ENCODE data around the gene NSD1.

Gene NSD1

DNA sequence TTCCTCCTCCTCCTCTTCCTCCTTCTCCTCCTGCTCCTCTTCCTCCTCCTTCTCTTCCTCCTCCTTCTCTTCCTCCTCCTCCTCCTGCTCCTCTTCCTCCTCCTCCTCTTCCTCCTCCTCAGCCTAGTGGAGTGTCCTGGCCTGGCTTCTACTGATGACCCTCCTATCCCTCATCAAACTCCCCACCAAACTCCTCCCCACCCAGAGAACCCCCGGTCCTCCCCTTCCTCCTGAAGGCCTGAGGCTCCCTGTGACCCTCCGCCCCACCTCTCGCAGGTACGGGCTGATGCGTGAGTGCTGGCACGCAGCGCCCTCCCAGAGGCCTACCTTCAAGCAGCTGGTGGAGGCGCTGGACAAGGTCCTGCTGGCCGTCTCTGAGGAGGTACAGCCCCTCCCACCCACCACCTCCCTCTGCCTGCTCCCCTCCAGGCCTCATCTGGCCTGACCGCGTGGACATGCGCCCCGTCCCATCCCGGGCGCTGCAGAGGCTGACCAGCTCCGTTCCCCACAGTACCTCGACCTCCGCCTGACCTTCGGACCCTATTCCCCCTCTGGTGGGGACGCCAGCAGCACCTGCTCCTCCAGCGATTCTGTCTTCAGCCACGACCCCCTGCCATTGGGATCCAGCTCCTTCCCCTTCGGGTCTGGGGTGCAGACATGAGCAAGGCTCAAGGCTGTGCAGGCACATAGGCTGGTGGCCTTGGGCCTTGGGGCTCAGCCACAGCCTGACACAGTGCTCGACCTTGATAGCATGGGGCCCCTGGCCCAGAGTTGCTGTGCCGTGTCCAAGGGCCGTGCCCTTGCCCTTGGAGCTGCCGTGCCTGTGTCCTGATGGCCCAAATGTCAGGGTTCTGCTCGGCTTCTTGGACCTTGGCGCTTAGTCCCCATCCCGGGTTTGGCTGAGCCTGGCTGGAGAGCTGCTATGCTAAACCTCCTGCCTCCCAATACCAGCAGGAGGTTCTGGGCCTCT, 36.3 kb upstream of the NSD1 start:
- DNase-seq (ENCODE audit: low spot score) = no peak

DNA sequence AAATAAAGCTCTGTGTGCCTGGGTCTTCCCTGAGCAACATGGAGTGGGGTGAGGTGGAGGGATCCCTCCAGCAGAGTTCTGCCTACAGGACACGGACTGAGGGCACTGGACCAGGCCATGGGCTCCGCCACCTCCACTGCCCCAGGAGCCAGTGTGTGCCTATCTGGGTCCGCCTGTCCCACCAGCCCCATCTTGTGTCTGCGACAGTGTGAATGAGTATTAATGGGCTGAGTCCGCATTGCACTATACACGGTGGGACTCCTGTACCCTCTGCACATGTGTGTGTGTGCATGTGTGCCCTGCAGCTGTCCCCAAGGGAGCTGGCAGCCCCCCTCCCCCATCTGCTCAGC, 35.5 kb upstream of the NSD1 start:
- DNase-seq (ENCODE audit: low spot score) = no peak

DNA sequence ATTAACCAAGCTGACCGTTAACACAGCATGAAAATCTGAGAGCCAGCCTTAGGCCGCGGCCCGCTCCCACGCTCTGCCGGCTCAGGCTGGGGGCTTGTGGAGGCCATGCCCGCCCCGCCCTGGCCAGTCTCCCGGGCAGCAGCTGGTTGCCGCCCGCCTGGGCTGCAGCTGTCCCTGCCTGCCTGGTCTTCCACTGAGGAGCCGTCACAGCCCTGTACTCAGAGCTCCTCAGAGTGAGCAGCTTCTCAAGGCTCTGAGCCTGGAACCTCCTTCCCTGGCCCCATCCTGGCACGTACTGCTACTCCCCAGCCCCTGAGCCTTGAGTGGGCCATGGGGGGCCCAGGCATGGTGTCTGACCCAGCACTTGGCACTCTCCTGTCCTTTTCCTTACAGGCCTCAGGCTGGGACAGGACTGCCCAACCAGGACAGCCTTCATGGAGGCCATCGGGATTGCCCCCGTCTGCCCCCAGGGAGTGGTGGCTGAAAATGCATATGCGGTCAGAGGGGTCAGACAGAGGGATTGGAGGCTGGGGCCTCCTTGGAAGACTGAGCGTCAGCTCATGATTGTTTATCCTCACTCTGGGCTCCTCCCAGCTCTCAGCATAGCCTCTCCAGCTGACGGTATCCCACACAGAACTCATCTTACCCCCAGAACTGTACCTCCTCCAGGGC, 35.0 kb upstream of the NSD1 start:
- peak; percentile 42 for DNase-seq (ENCODE audit: low spot score)

DNA sequence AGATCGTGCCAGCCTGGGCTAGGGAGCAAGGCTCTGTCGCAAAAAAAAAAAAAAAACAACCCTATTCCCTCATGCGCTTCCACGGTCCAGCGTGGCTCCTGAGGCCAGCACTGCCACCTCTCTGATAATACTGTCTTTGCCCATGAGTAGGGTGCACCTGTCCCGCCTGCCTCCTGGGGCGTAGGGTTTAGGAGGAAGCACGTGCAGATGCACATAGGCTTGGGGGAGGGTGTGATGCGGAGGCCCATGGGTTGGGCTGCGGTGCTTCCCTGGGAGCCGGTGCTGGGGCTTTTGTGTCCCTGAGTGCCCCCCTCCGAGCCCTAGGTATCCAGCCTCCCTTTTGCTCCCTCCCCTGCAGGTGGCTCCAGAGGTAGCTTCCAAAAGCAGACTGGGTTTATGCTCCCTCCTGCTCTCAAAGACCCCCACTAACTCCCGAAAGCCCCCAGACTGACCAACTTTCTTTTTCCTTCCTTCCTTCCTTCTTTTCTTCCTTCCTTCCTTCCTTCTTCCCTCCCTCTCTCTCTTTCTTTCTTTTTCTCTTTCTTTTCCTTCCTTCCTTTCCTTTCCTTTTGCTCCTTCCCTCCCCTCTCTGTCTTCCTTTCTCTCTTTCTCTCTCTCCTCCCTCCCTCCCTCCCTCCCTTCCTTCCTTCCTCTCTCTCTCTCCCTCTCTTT, 34.0 kb upstream of the NSD1 start:
- no peak for DNase-seq (ENCODE audit: low spot score)

DNA sequence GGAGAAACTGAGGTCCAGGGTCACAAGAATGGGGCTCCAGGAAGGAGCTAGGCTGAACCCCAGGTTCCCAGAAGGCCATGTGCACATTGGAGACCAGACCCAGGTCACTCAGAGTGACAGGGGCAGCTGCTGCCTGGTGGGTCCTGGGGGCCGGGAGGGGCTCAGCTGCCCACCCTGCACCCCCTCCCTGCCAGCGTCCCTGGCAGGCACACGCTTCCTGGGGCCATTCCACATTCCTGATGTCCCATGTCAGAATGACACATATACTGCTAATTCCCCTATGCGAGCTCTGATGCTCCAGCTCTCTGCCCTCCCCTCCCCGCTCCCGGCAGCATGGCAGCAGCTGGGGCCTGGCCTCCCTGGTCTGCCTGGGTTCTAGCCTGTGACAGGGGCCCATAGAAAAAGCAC, 32.9 kb upstream of the NSD1 start:
- peak; percentile 49 for DNase-seq (ENCODE audit: low spot score)

DNA sequence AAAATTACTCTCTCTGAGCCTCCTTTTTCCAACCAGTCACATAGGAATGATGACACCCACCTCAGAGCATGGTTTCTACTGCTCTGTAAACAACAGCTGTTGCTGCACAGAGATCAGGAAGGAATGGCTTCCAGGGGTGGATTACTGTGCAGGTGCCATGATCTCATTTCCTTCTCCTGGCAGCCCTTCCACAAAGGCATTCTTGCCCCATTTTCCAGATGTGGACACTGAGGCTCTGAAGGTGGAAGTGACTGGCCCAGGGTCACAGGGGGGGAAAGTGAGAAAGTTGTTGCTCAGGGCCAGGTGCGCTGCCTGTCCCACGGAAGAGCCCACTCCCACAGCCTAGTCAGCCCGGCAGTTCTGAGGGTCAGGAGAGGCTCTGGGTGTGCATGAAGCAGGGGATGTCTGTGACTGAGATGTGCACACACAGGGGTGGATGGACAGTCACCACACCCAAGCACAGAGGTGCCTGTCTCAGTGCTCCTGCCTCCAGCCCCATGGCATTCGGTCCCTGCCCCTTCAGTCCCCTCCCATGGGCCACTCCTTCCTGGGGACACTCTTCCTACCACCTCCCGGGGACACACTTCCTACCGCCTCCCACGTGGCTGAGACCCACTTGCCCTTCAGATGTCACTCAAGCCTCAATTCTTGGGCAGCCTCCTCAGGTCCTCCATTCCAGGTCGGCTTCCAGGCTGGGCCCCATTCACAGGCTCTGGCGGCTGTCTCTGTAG, 29.9 kb upstream of the NSD1 start:
- DNase-seq (ENCODE audit: low spot score) = no peak

DNA sequence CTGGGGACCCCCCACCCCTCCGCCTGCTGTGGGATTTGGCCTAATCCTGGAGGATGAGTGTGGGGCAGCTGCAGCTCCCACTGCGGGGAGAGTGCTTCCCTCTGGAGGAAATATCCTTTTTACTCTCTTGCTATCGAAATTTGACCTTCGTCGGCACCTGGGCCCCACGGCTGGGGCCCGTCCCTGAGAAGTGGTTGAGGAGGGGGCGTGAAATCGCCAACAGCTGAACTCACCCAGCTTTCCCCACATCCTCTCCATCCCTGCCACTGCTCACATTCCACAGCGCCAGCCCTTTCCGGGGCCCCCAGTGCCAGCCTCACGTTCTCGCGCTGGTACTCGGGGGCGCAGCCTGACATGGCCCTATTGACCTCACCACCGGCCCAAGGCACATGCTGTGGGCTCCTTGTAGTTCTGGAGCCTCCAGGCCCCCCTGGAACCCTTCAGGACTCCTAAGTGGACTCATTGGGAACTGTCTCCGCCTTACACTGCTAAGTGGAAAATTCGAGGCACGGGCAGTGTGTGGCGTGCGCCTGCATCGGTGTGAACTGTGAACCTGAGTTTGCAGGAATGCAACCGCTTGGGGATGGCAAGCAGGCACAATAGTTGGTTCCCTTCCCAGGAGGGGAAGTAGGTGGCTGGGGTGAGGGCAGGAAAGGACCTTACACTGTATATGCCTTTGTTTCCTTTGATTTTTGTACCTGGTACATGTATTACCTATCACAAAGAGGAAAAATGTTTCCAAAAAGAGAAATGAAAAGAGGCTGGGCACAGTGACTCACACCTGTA, 27.7 kb upstream of the NSD1 start:
- DNase-seq (ENCODE audit: low spot score) = no peak

DNA sequence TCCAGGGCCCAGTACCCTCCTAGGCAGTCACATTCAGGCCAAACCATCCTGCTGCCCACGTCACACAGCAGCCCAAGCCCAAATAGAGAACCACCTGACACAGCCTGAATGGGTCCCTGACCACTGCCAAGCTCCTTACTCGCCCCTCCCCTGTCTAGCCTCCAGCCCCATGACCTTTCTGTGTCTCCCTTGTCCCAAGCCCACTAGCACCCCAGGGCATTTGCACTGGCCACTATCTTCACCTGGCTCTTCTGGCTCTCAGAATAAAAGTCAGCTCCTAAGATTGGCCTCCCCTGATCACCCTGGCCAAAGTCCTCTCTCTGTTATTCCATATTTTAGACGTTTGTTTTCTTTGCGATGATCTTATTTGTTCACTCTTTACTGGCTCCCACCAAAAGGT, 26.4 kb upstream of the NSD1 start:
- DNase-seq (ENCODE audit: low spot score) = no peak

DNA sequence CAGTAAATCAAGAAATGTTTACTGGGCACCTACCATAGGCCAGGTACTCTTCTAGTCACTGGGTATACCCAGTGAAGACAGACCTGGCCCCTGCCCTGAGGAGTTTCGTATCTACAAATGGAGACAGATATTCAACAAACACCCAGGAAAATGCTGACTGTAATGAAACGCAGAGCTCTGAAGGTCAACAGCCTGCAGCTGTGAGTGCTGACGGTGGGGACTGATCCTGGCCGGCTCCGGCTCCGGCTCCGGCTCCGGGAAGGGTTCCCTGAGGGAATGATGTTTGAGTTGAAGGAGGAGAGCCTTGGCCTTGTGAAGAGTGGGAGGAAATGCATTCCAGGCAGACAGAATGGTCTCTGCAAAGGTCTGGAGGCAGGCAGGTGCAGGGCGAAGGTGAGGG, 23.8 kb upstream of the NSD1 start:
- no peak for DNase-seq (ENCODE audit: low spot score)

DNA sequence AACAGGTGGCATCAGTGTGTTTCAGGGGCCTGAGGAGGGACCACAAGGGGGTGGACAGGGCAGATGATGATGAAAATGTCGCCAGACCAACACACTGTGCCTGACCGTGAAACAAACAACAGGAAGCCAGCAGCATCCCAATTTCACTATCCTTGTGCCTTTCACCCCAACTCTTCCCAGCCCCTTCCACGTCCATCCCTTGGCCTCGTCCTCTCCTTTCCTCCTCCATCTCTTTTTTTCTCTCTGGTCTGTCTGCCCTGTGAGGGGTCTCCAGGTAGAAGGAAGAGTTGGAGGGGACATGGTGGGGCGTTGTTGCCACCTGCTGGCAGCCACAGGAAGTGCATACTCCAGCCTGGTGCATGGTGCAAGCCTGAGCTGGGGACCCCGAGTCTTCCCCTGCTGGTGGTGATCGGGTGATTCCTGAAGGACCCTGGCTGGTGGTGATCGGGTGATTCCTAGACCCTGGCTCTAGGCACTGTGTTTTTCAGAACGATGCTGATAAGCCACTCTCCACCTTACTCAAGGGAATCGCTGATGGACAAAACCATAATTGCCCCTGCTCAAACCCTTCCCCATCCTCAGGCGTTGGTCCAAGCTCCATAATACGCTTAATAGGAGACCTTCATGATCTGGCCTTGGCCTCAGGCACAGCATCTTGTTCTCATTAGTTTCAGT, 21.7 kb upstream of the NSD1 start:
- DNase-seq (ENCODE audit: low spot score) = peak; percentile 64

DNA sequence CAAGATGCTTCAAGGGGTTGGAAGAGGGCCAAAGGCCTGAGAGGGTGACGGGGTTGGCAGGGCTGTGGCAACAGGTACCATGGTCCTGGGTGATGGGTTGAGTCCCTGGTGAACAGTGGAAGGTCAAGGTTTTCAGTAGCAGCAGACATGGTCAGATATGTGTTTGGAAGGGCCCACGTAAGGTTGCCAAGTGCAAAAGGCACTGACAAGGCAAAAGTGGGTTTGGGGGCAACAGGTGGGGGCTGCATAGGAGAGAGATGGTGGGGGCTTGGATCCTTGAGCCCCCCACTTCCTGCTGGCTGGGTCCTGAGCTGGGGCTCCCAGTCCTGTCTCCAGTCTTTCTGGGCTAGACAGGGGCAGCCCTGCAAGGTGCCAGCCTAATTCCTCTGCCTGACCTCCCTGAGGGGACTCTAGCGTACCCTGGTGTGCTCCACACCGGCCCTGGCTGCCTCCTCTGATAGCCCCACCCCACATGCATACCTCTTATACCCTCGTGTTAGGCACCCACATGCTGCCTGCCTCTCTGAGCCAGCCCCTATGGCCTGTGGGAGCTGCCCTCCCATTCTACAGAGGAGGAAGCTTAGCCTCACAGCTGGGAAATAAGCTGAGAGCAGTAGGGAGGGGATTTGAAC, 20.9 kb upstream of the NSD1 start:
- no peak for DNase-seq (ENCODE audit: low spot score)

DNA sequence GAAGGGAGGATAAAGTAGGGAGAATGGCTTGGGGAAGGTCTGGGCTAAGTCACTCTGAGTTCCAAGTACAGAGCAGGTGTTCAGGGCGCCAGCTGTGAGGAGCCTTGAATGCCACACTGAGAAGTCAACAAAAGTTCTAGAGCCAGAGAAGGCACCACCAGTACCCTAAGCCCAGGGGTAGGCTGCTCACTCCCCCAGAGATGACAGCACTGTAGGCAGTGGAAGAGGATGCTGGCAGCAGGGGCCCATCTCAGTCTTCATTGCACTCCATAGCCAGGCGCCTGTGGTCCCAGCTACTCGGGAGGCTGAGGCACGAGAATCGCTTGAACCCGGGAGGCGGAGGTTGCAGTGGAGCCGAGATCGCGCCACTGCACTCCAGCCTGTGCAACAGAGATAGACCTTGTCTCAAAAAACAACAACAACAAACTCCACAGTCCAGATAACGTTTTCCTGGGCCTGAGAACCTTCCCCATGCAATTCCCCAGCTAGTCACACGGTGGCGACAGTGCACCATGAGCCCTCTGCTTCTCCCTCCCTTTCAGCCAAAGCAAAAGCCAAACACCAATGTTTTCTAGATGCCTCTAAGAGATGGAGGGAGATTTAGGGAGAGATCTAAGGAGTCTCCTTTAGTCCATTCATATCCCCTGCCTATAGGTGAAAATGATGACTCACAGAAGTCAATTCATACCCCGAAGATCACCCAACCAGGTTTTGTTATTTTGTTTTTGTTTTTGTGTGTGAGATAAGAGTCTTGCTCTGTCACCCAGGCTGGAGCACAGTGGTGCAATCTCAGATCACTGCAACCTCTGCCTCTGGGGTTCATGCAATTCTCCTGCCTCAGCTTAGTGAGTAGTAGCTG, 19.8 kb upstream of the NSD1 start:
- peak; percentile 91 for DNase-seq (ENCODE audit: low spot score)

DNA sequence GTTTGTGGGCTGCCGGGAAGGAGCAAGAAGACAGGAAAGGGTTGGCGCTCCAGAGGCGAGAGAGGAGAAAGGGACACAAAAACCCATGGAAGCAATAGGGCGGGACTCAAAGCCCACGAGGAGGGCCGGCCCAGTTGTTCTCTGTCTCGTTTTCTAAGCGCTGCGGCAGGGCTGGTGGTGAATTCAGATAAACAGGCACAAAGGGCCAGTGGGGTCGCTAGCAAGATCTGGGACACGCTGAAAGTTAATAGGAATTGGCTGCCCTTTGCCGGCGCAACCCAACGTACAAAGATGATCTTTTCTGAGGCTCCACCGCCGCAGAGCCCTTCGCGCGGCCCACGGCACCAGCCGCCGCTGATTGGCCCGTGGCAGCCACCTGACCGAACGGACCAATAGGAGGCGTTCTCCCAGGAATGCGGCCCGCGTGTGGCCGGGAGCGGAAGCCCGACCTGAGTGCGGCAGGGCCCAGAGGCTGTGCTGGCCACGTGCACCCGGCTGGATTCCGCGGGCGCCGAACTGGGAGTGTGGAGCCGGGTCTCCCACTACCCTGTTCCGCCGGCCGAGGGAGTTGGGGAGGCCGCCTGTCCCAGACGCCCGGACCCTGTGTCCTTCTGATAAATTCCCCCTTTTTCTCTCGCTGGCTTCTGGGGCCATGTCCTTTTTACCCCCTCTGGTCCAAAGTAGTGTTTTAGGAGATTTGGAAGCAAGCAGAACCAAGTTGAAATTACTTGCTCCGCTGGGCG, 16.8 kb upstream of the NSD1 start:
- DNase-seq (ENCODE audit: low spot score) = peak; percentile 93

DNA sequence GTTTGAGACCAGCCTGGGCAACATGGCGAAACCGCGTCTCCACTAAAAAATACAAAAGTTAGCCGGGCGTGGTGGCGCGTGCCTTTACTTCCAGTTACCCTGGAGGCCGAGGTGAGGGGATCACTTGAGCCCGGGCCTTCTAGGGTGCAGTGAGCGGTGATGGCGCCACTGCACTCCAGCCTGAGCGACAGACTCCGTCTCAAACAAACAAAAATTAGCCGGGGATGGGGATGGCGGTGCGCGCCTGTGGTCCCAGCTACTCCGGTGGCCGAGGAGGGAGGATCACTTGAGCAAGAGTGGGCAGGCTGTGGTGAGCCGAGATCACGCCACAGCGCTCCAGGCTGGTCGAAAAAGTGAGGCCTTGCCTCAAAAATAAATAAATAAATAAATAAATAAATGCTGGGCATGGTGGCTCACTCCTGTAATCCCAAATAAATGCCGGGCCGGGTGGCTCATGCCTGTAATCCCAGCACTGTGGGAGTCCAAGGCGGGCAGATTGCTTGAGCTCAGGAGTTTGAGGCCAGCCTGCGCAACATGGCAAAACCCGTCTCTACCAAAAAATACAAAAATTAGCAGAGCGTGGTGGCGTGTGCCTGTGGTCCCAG, 16.0 kb upstream of the NSD1 start:
- DNase-seq (ENCODE audit: low spot score) = no peak

DNA sequence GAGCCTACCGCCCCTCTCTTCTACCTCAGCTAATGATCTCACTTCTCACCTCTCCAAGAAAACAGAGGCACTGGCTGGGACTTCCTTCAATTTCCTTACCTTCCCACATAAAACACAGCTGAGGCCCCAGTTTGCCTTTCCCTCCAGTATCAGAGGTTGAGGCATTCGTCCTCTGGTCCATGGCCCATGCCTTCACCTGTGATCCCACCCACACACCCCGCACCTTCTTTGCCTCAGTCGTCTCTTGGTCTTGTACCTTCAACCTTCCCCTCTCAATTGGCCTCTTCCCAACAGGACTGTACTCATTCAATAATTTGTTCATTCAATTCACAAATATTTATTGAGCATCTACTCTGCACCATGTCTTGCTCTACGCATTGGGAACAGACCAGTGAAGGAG, 11.0 kb upstream of the NSD1 start:
- DNase-seq (ENCODE audit: low spot score) = no peak

DNA sequence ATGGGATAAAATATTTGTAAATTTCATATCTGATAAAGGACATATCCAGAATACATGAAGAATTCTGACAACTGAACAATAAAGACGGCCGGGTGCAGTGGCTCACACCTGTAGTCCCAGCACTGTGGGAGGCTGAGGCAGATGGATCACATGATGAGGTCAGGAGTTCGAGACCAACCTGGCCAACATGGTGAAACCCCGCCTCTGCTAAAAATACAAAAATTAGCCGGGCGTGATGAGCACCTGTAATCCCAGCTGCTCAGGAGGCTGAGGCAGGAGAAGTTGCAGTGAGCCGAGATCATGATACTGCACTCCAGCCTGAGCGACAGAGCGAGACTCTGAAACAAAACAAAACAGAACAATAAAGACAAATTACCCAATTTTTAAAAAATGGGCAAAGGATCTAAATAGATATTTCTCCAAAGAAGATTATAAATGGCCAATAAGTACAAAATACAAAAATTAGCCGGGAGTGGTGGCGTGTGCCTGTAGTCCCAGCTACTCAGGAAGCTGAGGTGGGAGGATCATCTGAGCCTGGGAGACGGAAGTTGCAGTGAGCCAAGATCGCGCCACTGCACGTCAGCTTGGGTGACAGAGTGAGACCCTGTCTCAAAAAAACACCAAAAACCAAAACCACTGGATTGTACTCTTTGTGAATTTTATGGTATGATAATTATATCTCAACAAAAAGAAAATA, 9.6 kb upstream of the NSD1 start:
- no peak for DNase-seq (ENCODE audit: low spot score)

DNA sequence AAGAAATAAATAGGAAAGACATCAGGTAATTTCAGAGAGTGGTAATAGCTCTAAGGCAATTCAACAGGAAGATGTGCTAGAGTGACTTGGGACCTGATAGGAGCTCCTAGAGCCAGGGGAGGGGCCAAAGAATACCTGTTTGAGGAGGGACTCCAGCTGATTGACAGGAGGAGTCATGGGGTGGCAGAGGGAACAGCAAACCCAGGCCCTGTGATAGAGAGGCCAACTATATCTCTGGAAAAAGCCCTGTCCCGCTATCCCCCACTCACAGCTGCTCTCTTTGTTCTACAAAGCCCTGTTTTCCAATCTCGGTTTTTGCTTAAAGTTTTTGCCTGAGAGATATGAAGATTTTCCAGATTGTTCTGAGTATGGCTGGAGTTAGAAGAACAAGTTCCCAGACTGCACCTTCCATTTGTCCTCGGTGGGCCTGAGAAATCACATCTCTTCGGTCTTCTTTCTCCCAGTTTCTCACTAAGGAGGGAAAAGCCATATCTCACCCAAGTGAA, 9.0 kb upstream of the NSD1 start:
- no peak for DNase-seq (ENCODE audit: low spot score)

Measured in AG08395 (cell line).